GM21786 (cell line): ENCODE results near the gene SH3BP5.

ENCODE experiments used
- ATAC-seq: cut with Tn5 transposase; IDR thresholded peaks from one replicate; pipeline ENCODE4 v1.9.1; 2021; ENCODE audit not compliant: unreplicated experiment

Gene SH3BP5

GRCh38 chr3:15207836-15208504 lies 124.4 kb downstream of the SH3BP5 start:
- no peak for ATAC-seq

GRCh38 chr3:15206662-15207576 lies 125.5 kb downstream of the SH3BP5 start:
- ATAC-seq = no peak

- peak; percentile 85 for ATAC-seq
Measured at GRCh38 chr3:15205934-15206661, 126.3 kb downstream of the SH3BP5 start, which contains the start of gene CAPN7. CAPN7 (plus strand) TSS chr3:15206246; CDS start chr3:15206496, 250 bp downstream.

GRCh38 chr3:15205482-15205933 lies 126.9 kb downstream of the SH3BP5 start:
- no peak for ATAC-seq
